Kidney epithelial cell (primary cell): ENCODE measurements around the gene CSKMT. TPM values are rescaled to one million over a fixed set of nuclear protein-coding genes. Genes with fewer than 3 reads are reported as not detected.

Source experiments
- DNase-seq: peaks from one replicate; pipeline ENCODE4 v3.0.0-alpha.2; 2010; ENCODE audit warnings: low read depth
- H3K27me3 ChIP-seq: 2 replicates; pipeline ENCODE4 v1.6.0; 2011; ENCODE audit warnings: low read length; ENCODE audit not compliant: control insufficient read depth, insufficient read depth
- H3K36me3 ChIP-seq: 2 replicates; pipeline ENCODE4 v1.5.1; 2011; ENCODE audit warnings: low read length; ENCODE audit not compliant: control insufficient read depth, insufficient read depth
- H3K4me3 ChIP-seq: 2 replicates; pipeline ENCODE4 v1.5.1; 2011; ENCODE audit warnings: low read depth, mild to moderate bottlenecking, control low read depth, low read length
- CTCF ChIP-seq: IDR thresholded peaks from 2 replicates; pipeline ENCODE4 v1.5.1; 2011; ENCODE audit warnings: mild to moderate bottlenecking, moderate library complexity, low read length, control low read depth, inconsistent platforms; ENCODE audit not compliant: insufficient read depth, poor library complexity, severe bottlenecking
- total RNA-seq: library from RNA; depleted of rRNA; stranded (reverse); fragments of >200 nt; gene quantifications from 2 replicates; pipeline ENCODE4 v1.2.3, GENCODE V29; 2015

CSKMT gene
- total RNA-seq, 1 donor from 2014 or later: 3.4 TPM

GRCh38 chr11:62666259-62666926, 1.3 kb downstream of the CSKMT start:
- TF ChIP-seq CTCF: no peak
- H3K27me3 ChIP-seq: no peaks in the 10 kb centered on the region
- peaks cover 1% of the 10 kb centered on the region for H3K36me3 ChIP-seq
- no peak for DNase-seq
- peak overlapping the region; percentile 77 for H3K4me3 ChIP-seq

GRCh38 chr11:62667460-62667859, 2.3 kb downstream of the CSKMT start:
- peaks cover 1% of the 10 kb centered on the region for H3K36me3 ChIP-seq
- no peaks in the 10 kb centered on the region for H3K27me3 ChIP-seq
- H3K4me3 ChIP-seq: no peak overlapping the region
- no peak for DNase-seq
- TF ChIP-seq CTCF: no peak

GRCh38 chr11:62669420-62670161, 4.5 kb downstream of the CSKMT start:
- DNase-seq: no peak
- H3K4me3 ChIP-seq: no peak overlapping the region
- TF ChIP-seq CTCF: no peak
- no peaks in the 10 kb centered on the region for H3K27me3 ChIP-seq
- H3K36me3 ChIP-seq: no peaks in the 10 kb centered on the region

- Histone ChIP-seq H3K27me3 (no peaks in the 10 kb centered on the region), H3K4me3 (peak overlapping the region; percentile 92), H3K36me3 (no peaks in the 10 kb centered on the region)
- DNase-seq: no peak
- TF ChIP-seq CTCF: no peak
Observed at GRCh38 chr11:62671236-62671607, 6.1 kb downstream of the CSKMT start.

GRCh38 chr11:62671608-62672389, 6.7 kb downstream of the CSKMT start, which contains the start of the genes LBHD1 and UQCC3:
TSS of gene LBHD1 (minus strand) at chr11:62672267. CDS start at chr11:62670031, 2,236 bp downstream.
TSS of gene UQCC3 (plus strand) at chr11:62671673. CDS start at chr11:62671746, 73 bp downstream.
- DNase-seq: no peak
- TF ChIP-seq CTCF: no peak
- Histone ChIP-seq H3K4me3 (peak within 1 kb of the TSS; percentile 92), H3K27me3 (no peaks in the 10 kb centered on the region), H3K36me3 (no peaks in the 10 kb centered on the region)
